Psoas muscle (tissue), 8 donors: Measurements from ENCODE around the gene C1orf174. TPM values are rescaled to one million over a fixed set of nuclear protein-coding genes. Genes with fewer than 3 reads are reported as not detected.

Source experiments
- ATAC-seq, 4 donors: fragments of 200-7000 bp; cut with Tn5 transposase; one replicate each; pipeline ENCODE4 v1.9.1; 2020; ENCODE audit warnings: moderate library complexity in 3 of 4, mild to moderate bottlenecking in 2 of 4
- DNase-seq, 2 donors: peaks; one replicate each; pipeline ENCODE4 v3.0.0-alpha.2; 2020
- H3K27ac ChIP-seq: fragments of 200-600 bp; one replicate; pipeline ENCODE4 v1.8.0; 2022
- H3K27me3 ChIP-seq, 3 donors: fragments of 200-600 bp in 1 of 3; one replicate each; pipeline versions ENCODE4 v1.6.1 to v1.8.0; 2013 to 2022; ENCODE audit warnings: low read length in 2 of 3, mild to moderate bottlenecking in 2 of 3, moderate library complexity in 1 of 3; ENCODE audit not compliant: insufficient read depth in 3 of 3
- H3K36me3 ChIP-seq, 2 donors: fragments of 200-600 bp in 1 of 2; one replicate each; pipeline versions ENCODE4 v1.6.1 to v1.8.0; 2013 to 2022; ENCODE audit warnings: low read depth in 1 of 2, mild to moderate bottlenecking in 1 of 2, moderate library complexity in 1 of 2; ENCODE audit not compliant: insufficient read depth in 1 of 2
- H3K4me1 ChIP-seq: fragments of 200-600 bp; one replicate; pipeline ENCODE4 v1.8.0; 2022
- H3K4me3 ChIP-seq: fragments of 200-600 bp; one replicate; pipeline ENCODE4 v1.8.0; 2022; ENCODE audit warnings: mild to moderate bottlenecking
- H3K9me3 ChIP-seq: fragments of 200-600 bp; one replicate; pipeline ENCODE4 v1.8.0; 2022
- WGBS, 3 donors: extraction: QIAGEN DNeasy Blood & Tissue Kit; methylation state at CpG; one replicate each; pipeline versions ENCODE4 v1.1.6 to v1.1.7; 2013; 5-methylcytosine and 5-hydroxymethylcytosine counted together
- intact Hi-C, 2 donors: fragments of 100-400 bp; cut with DNase I; formaldehyde crosslinking; loops; one replicate each; pipeline versions ENCODE4 v1.11.0 to v1.14.2; 2022
- polyA plus RNA-seq, 3 donors: library from polyadenylated mRNA; stranded (reverse); fragments of 200-250 nt; gene quantifications; one replicate each; pipeline ENCODE4 v1.2.3, GENCODE V29; 2013
- total RNA-seq, 4 donors: library from RNA; stranded (reverse); fragmentation: NEBNext Ultra II Directional in 2 of 4; extraction: Animal tissue kit (Norgen Biotek cat#: 25700) in 2 of 4; gene quantifications; one replicate each; pipeline versions ENCODE4 v1.2.1 to v1.2.4, GENCODE V29; 2021 to 2023
- TF ChIP-seq, protein P1 (sequence below): fragments of 200-600 bp; IDR thresholded peaks from one replicate; pipeline ENCODE4 v1.8.0; 2022; ENCODE audit warnings: antibody characterized with exemption
- donor health status: healthy with polysubstance abuse.
- donor health status: DM: no; HTN: no; CAD: no; lungs with moderate emphysema.
- donor health status: Bipolar disorder and iron deficiency.
- donor health status: healthy.
- donor health status: DM: yes; HTN: yes; CAD: no.
- donor health status: DM: no; HTN: no; CAD: no.
- donor health status: DM: no; HTN: no; CAD: no.
- donor health status: DM: yes; HTN: yes; CAD: no.

The C1orf174 gene
- total and polyA plus RNA-seq, 7 donors, result 11.8 to 32.2 (median 14.6) TPM

DNA sequence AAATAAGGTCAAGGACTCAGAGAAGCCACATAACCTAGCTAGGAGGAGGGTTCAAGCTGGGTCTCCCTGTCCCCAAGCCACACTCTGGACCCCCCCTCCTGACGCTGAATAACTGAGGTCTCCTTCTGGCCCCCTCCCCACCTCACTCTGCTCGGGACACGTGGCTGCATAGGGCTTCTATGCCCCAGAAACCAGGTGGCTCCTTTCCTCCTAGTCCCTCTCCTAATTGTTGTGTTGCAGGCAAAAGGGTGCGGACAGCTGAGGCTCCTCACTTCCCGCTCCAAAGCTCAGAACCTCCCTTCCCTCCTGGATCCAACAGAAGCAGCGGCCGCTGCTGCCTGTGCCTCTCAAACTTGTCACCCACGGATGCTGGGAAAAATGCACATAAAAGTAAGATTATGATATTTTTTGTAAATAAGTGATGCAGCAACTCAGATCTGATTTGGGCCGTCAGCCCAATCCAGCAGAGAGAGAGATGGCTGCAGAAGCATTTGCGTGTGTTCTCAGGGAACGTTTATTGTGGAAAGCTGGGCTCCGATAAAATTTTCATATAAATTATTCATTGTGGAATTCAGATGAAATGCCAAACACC, 40.8 kb upstream of the C1orf174 start:
- DNase-seq (no peak), ATAC-seq (no peak)
- H3K27ac ChIP-seq, result no peak overlapping the region
- no peaks in the 10 kb centered on the region for H3K36me3 ChIP-seq
- TF ChIP-seq, protein P1, sequence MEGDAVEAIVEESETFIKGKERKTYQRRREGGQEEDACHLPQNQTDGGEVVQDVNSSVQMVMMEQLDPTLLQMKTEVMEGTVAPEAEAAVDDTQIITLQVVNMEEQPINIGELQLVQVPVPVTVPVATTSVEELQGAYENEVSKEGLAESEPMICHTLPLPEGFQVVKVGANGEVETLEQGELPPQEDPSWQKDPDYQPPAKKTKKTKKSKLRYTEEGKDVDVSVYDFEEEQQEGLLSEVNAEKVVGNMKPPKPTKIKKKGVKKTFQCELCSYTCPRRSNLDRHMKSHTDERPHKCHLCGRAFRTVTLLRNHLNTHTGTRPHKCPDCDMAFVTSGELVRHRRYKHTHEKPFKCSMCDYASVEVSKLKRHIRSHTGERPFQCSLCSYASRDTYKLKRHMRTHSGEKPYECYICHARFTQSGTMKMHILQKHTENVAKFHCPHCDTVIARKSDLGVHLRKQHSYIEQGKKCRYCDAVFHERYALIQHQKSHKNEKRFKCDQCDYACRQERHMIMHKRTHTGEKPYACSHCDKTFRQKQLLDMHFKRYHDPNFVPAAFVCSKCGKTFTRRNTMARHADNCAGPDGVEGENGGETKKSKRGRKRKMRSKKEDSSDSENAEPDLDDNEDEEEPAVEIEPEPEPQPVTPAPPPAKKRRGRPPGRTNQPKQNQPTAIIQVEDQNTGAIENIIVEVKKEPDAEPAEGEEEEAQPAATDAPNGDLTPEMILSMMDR, result no peak
- no peaks in the 10 kb centered on the region for H3K9me3 ChIP-seq
- H3K4me1 ChIP-seq, result no peaks in the 10 kb centered on the region
- 38 to 44% (median 41%) methylated on average over 12 of the region's 12 CpGs for WGBS, 3 donors
- no peak overlapping the region for H3K4me3 ChIP-seq
- intact Hi-C loops, result no loop called here
- peaks cover 0 to 41% (median 18%) of the 10 kb centered on the region in 3 donors for H3K27me3 ChIP-seq

DNA sequence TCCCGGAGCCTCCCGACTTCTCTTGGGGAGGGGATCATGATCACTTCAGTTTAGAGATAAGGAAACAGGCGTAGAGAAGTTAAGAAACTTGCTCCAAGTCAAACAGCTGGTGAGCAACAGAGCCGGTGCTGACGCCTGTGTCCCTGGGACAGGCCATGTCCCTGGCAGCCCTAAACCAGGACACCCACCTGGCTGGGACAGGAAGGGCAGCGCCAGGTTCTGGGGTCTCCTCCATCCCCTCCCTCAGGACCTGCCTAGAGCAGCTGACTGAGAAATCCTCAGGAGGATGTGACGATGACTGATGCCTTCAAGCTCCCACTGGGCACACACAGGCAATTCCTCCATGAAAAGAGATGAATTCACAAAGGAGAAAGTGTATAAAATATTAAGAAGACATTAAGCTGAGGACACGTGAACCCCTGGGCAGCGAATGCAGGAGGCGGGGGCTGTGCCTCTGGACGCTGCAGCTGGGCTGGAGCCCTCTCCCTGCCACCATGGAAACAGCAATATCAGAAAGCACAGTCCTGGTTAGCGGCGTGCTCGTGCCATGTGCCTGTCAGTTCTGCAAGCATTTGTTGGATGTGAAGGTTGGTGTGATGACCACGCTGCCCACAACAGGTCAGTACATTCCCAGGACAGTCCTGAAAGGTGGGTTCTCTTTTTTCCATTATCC, 40.1 kb upstream of the C1orf174 start:
- H3K36me3 ChIP-seq, result no peaks in the 10 kb centered on the region
- H3K4me1 ChIP-seq, result no peaks in the 10 kb centered on the region
- TF ChIP-seq, protein P1, result no peak
- intact Hi-C loops, result no loop called here
- DNase-seq, result no peak
- 33 to 38% (median 34%) methylated on average over 15 of the region's 15 CpGs for WGBS, 3 donors
- ATAC-seq, result no peak
- no peak overlapping the region for H3K4me3 ChIP-seq
- peaks cover 0 to 37% (median 17%) of the 10 kb centered on the region in 3 donors for H3K27me3 ChIP-seq
- H3K9me3 ChIP-seq, result no peaks in the 10 kb centered on the region
- no peak overlapping the region for H3K27ac ChIP-seq

DNA sequence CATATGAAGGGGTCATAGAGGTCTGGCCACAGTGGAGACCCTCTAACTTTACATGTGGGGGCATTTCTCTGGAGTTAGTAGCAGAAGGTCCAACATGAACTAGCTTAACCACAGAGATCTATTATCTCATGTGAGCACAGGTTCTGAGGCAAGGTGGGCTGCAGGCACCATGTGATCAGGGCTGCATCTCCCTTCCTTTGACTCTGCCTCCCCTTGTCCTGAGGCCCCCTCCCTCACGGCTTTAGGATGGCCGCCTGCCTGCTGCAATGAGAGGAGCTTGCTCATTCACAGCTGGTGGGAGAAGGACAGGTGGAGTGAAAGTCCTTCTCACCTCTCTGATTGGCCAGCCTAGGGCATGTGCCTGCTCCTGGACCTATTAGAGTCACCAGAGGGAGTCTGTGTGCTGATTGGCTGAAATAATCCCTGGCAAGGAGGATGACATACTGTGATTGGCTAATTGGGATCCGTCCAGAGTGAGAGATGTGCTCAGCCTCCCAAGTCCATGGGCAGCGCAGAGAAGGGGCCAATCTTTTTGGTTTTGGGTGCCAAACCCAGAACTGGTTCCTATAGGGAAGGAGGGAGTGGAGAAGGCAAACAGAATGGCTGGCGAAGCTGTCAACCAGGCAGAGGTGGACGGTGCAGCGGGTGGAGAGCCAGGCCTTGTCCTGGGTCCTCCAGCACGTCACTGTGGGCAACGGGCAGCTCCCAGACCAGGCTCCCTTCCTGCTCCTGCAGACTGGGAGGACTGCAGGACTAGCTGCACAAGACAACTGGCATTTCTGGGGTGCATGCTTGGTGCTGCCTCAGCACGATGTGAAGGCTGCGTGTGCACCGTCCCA, 39.4 kb upstream of the C1orf174 start:
- H3K27me3 ChIP-seq, result peaks cover 0 to 29% (median 11%) of the 10 kb centered on the region in 3 donors

DNA sequence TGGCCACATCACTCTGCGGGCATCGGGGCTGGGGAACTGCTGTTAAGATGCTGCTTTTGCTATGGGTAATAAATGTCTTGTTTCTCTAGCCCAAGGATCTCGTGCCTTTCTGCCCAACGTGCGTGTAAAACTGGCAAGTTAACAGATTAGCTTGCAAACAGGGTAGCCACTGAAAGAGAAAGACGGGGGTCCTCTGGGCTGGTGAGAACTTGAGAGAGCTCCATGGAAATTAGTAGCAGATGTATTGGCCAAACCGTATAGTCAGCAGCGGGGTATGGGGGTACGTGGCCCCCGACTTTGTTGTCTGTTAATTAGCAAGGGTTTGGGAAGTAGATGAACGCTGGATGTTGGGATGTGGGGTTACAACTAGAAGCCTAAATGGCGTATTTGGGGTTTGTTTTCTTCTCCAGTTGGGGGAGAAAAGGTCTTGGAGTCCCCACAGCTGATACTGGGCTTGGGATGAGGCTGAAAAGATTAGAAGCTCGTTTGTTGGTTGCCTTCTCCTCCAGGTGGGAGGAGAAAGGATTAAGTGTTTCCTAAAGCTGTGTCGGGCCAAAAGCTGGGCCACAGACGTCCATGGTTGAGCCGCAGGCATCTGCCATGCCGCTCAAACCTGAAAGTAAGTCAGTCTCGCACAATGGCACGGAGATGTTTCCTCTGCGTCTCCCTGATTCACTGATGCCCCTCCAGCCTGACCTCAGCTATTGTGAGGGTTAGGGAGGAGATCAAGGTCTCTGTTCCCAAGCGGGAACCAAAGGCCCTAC, 32.3 kb upstream of the C1orf174 start:
- intact Hi-C loops, result no loop called here
- Histone ChIP-seq H3K4me3 (no peak overlapping the region), H3K36me3 (no peaks in the 10 kb centered on the region), H3K27ac (no peak overlapping the region), H3K9me3 (no peaks in the 10 kb centered on the region), H3K27me3 (peaks cover 0 to 33% (median 10%) of the 10 kb centered on the region in 3 donors), H3K4me1 (no peaks in the 10 kb centered on the region)
- ATAC-seq (no peak), DNase-seq (no peak)
- TF ChIP-seq, protein P1, result no peak
- WGBS, 3 donors, result 62 to 63% (median 63%) methylated on average over 21 of the region's 21 CpGs

More for the DNA sequence above, 39.4 kb upstream of the C1orf174 start:
- ATAC-seq (no peak), DNase-seq (no peak)
- no peaks in the 10 kb centered on the region for H3K4me1 ChIP-seq
- H3K36me3 ChIP-seq, result no peaks in the 10 kb centered on the region
- intact Hi-C loops, result no loop called here
- TF ChIP-seq, protein P1, result no peak
- H3K9me3 ChIP-seq, result no peaks in the 10 kb centered on the region
- H3K27ac ChIP-seq, result no peak overlapping the region
- H3K4me3 ChIP-seq, result no peak overlapping the region
- WGBS, 3 donors, result 67 to 82% (median 68%) methylated on average over 12 of the region's 12 CpGs
